Gastrocnemius medialis (tissue), 4 donors: ENCODE data around the gene ARL16. TPM values are rescaled to one million over a fixed set of nuclear protein-coding genes. Genes with fewer than 3 reads are reported as not detected.

ENCODE experiments used
- ATAC-seq, 2 donors: fragments of 150-250 bp; one replicate each; pipeline ENCODE4 v1.9.1; 2016
- DNase-seq, 2 donors: peaks; one replicate each; pipeline ENCODE4 v3.0.0-alpha.2; 2019
- H3K27ac ChIP-seq, 4 donors: fragments of 200-600 bp; sonication (generic); 1 replicate in 1 of 4; 2 replicates in 3 of 4; pipeline ENCODE4 v1.5.1; 2016 to 2018; ENCODE audit warnings: mild to moderate bottlenecking in 2 of 4, moderate library complexity in 1 of 4
- H3K27me3 ChIP-seq, 3 donors: fragments of 200-600 bp; sonication (generic) in 2 of 3; 1 replicate in 1 of 3; 2 replicates in 2 of 3; pipeline versions ENCODE4 v1.5.1 to v1.6.0; 2016 to 2019; ENCODE audit warnings: mild to moderate bottlenecking in 1 of 3, moderate library complexity in 1 of 3
- H3K36me3 ChIP-seq, 2 donors: fragments of 200-600 bp; sonication (generic) in 1 of 2; one replicate each; pipeline ENCODE4 v1.5.1; 2017 to 2018
- H3K4me1 ChIP-seq, 2 donors: fragments of 200-600 bp; sonication (generic) in 1 of 2; one replicate each; pipeline ENCODE4 v1.5.1; 2016 to 2017; ENCODE audit warnings: mild to moderate bottlenecking in 2 of 2
- H3K4me3 ChIP-seq, 4 donors: fragments of 200-600 bp; sonication (generic) in 3 of 4; 1 replicate in 1 of 4; 2 replicates in 3 of 4; pipeline ENCODE4 v1.5.1; 2016 to 2019; ENCODE audit warnings: mild to moderate bottlenecking in 2 of 4
- H3K9me3 ChIP-seq, 3 donors: fragments of 200-600 bp; sonication (generic) in 2 of 3; 1 replicate in 1 of 3; 2 replicates in 2 of 3; pipeline ENCODE4 v1.5.1; 2016 to 2019
- POLR2A ChIP-seq, 2 donors: fragments of 450-650 bp; IDR thresholded peaks; one replicate each; pipeline ENCODE4 v1.6.1; 2017; ENCODE audit warnings: antibody characterized with exemption in 2 of 2, mild to moderate bottlenecking in 2 of 2, moderate library complexity in 2 of 2
- in situ Hi-C, 4 donors: fragments of 200-750 bp; cut with MboI; loops; one replicate each; pipeline versions ENCODE4 v1.15.0 to v1.8.0; 2017; ENCODE audit warnings: low sequenced_read_pairs in 4 of 4
- intact Hi-C: fragments of 100-400 bp; cut with DNase I; formaldehyde crosslinking; loops from one replicate; pipeline ENCODE4 v1.15.1; 2023; ENCODE audit warnings: low total_unique reads
- total RNA-seq, 4 donors: library from RNA; depleted of rRNA; stranded (reverse); fragments of >200 nt; gene quantifications; one replicate each; pipeline versions ENCODE4 v1.1.0 to v1.2.3, GENCODE V29; 2016
- TF ChIP-seq, protein P1 (sequence below), 5 experiments: fragments of 450-650 bp in 3 of 5; fragments of 200-600 bp in 2 of 5; sonication (generic) in 2 of 5; IDR thresholded peaks in 4 of 5; conservative IDR thresholded peaks in 1 of 5; 1 replicate in 4 of 5; 2 replicates in 1 of 5; pipeline ENCODE4 v1.5.1; 2016 to 2019; ENCODE audit warnings: antibody characterized with exemption in 5 of 5, mild to moderate bottlenecking in 3 of 5, moderate library complexity in 3 of 5

Gene ARL16
- total RNA-seq, 4 donors from 2014 or later = 12.9 to 23.6 (median 20.0) TPM

DNA sequence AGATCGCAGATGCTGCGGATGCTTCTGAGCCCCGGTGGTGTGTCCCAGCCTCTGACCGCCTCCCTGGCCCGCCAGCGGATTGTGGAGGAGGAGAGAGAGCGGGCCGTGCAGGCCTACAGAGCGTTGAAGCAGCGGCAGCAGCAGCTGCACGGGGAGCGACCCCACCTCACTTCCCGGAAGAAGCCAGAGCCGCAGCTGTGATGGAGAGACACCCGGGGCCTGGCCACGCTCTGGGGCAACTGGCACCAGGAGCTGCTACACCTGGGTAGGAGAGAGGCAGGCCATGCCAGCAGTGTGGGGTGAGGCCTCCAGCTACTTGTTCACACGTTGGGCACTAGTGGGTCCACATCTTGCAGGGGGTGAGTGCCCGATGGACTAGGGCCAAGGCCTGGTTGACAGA, 11.1 kb downstream of the ARL16 start:
- H3K27me3 ChIP-seq = no peaks in the 10 kb centered on the region
- H3K36me3 ChIP-seq = peaks cover 0 to 59% of the 10 kb centered on the region in 2 donors
- DNase-seq (no peak), ATAC-seq (no peak)
- intact Hi-C loops = no loop called here
- H3K9me3 ChIP-seq = no peaks in the 10 kb centered on the region
- no peak for TF ChIP-seq POLR2A (IDR thresholded peaks at IDR 0.05)
- TF ChIP-seq, protein P1, sequence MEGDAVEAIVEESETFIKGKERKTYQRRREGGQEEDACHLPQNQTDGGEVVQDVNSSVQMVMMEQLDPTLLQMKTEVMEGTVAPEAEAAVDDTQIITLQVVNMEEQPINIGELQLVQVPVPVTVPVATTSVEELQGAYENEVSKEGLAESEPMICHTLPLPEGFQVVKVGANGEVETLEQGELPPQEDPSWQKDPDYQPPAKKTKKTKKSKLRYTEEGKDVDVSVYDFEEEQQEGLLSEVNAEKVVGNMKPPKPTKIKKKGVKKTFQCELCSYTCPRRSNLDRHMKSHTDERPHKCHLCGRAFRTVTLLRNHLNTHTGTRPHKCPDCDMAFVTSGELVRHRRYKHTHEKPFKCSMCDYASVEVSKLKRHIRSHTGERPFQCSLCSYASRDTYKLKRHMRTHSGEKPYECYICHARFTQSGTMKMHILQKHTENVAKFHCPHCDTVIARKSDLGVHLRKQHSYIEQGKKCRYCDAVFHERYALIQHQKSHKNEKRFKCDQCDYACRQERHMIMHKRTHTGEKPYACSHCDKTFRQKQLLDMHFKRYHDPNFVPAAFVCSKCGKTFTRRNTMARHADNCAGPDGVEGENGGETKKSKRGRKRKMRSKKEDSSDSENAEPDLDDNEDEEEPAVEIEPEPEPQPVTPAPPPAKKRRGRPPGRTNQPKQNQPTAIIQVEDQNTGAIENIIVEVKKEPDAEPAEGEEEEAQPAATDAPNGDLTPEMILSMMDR (IDR thresholded peaks at IDR 0.05 in 4 of 5, conservative IDR thresholded peaks at IDR 0.05 in 1 of 5) = no peak
- in situ Hi-C loops = no loop called here
- peaks cover 2 to 7% of the 10 kb centered on the region in 2 donors for H3K4me1 ChIP-seq
- H3K4me3 ChIP-seq = no peak overlapping the region
- H3K27ac ChIP-seq = no peak overlapping the region

DNA sequence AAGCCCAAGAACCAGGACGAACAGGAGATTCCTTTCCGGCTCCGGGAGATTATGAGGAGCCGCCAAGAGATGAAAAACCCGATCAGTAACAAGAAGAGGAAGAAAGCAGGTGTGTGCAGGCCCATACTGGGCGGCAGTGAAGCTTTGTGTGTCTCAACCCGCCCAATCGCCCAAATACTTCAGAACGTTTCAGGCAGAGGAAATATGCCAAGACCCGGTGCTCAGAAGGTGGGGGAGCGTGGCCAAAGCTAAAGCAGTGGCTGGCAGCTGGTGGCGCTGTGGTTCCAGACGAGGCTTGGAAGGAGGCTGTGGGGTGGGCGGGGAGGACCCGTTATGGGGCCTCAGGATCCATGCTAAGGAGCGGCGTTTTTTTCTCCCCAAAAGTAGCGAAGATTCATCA, 15.8 kb downstream of the ARL16 start:
- Histone ChIP-seq H3K27me3 (no peaks in the 10 kb centered on the region), H3K27ac (no peak overlapping the region), H3K9me3 (no peaks in the 10 kb centered on the region), H3K4me1 (peaks cover 19 to 21% of the 10 kb centered on the region in 2 donors), H3K4me3 (peak overlapping the region in 1 of 4 donors; percentile 78), H3K36me3 (peaks cover 0 to 47% of the 10 kb centered on the region in 2 donors)
- intact Hi-C loops = loop anchor here (2.0 kb wide), 1 partner anchor 31 kb away; the partner anchor contains the start of genes NPLOC4 and TSPAN10
- TF ChIP-seq, protein P1 (IDR thresholded peaks at IDR 0.05 in 4 of 5, conservative IDR thresholded peaks at IDR 0.05 in 1 of 5) = no peak
- no peak for TF ChIP-seq POLR2A (IDR thresholded peaks at IDR 0.05)
- no peak for DNase-seq
- in situ Hi-C loops = no loop called here
- no peak for ATAC-seq

GRCh38 chr17:81666342-81667191, 17.0 kb downstream of the ARL16 start, which contains the start of the genes CCDC137 and OXLD1:
Gene CCDC137 (plus strand): TSS chr17:81666737. CDS start chr17:81666767, 30 bp downstream.
Gene OXLD1 (minus strand): TSS chr17:81666605. CDS start chr17:81666577, 28 bp downstream.
- Histone ChIP-seq H3K27me3 (no peaks in the 10 kb centered on the region), H3K27ac (peak within 1 kb of the TSS; percentile 73 to 87 (median 84)), H3K9me3 (no peaks in the 10 kb centered on the region), H3K4me3 (peak within 1 kb of the TSS; percentile 78 to 97 (median 88)), H3K4me1 (peaks cover 19 to 21% of the 10 kb centered on the region in 2 donors), H3K36me3 (peaks cover 0 to 35% of the 10 kb centered on the region in 2 donors)
- DNase-seq = peak; percentile 93
- in situ Hi-C loops (no loop called here), intact Hi-C loops (loop anchor here (1.0 to 2.0 kb wide), 2 partner anchors 17 to 30 kb away; partner anchors contain the start of genes ARL16, NPLOC4 and TSPAN10)
- peak; percentile 97 to 98 for ATAC-seq
- TF ChIP-seq, protein P1 (IDR thresholded peaks at IDR 0.05 in 4 of 5, conservative IDR thresholded peaks at IDR 0.05 in 1 of 5) = no peak
- TF ChIP-seq POLR2A (IDR thresholded peaks at IDR 0.05) = peak; percentile 69 to 88

DNA sequence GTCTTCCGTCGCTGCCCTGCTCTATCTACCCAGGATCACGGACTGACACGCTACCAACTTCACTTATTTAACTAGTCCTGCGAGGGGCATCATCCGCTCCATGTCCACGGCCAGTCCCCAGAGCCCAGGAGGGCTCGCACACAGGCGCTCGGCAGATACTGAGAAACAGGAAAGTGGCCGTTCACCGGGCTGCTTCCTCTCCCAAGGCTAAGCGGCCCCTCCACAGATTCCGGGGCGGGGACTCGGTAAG, 17.6 kb downstream of the ARL16 start:
- ATAC-seq (peak; percentile 7 to 22), DNase-seq (no peak)
- intact Hi-C loops = loop anchor here (1.0 to 2.0 kb wide), 2 partner anchors 17 to 29 kb away; partner anchors contain the start of genes ARL16, NPLOC4 and TSPAN10
- H3K27me3 ChIP-seq = no peaks in the 10 kb centered on the region
- peak overlapping the region; percentile 78 to 97 (median 88) for H3K4me3 ChIP-seq
- peak overlapping the region; percentile 73 to 87 (median 84) for H3K27ac ChIP-seq
- peaks cover 19 to 21% of the 10 kb centered on the region in 2 donors for H3K4me1 ChIP-seq
- in situ Hi-C loops = no loop called here
- peaks cover 0 to 30% of the 10 kb centered on the region in 2 donors for H3K36me3 ChIP-seq
- no peaks in the 10 kb centered on the region for H3K9me3 ChIP-seq
- no peak for TF ChIP-seq POLR2A (IDR thresholded peaks at IDR 0.05)
- TF ChIP-seq, protein P1 (IDR thresholded peaks at IDR 0.05 in 4 of 5, conservative IDR thresholded peaks at IDR 0.05 in 1 of 5) = no peak
